NCI-H82 treated with DMSO at 0.1 percent for 48 hours (cell line): ENCODE measurements around the gene NEK8.
A peak's percentile ranks its signal among the peaks of the same experiment; 100 is the strongest.

Experiments
- DNase-seq: peaks from one replicate; lab custom pipeline; 2025; ENCODE audit not compliant: unreplicated experiment; lab: John Stamatoyannopoulos, UW

NEK8 gene

DNA sequence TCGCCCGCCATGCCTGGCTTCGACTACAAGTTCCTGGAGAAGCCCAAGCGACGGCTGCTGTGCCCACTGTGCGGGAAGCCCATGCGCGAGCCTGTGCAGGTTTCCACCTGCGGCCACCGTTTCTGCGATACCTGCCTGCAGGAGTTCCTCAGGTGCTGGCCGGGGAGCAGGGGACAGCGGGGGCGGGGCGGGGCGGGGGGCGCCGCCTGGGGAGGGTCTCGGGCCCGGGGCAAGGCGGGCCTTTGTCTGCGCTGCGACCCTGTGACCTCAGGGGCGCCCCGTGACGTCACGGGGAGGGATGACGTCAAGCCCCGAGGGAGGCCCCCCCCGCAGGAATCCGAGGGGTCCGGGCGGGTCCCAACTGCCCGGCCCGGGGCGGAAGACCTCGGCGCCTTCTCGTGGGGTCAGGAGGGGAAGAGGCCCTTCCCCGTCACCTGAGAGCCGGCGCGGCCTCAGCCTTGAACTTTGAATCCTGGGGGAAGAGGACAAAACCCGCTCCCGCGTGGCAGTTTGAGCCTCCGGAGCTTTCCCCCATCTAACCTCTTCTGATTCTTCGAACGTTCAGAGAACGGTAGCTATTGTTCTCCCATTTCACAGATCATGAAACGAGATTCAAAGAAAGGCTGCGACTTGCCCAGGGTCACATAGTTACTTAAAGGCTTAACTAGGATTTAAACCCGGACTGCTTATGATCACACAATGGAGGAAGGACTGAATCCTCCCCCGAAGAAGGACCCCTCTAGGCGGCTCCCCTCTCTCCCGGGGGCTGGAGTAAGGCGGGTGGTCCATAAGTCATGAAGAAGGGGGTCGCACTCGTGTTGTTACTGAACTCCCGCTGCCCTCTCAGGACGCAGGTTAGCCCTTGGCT lies 15.8 kb downstream of the NEK8 start:
- DNase-seq: peak; percentile 52

GRCh38 chr17:28744972-28745785 lies 16.6 kb downstream of the NEK8 start:
- DNase-seq: peak; percentile 24

GRCh38 chr17:28745786-28746411 lies 17.3 kb downstream of the NEK8 start:
- DNase-seq: no peak

GRCh38 chr17:28746611-28747050 lies 18.0 kb downstream of the NEK8 start:
- peak; percentile 90 for DNase-seq

DNA sequence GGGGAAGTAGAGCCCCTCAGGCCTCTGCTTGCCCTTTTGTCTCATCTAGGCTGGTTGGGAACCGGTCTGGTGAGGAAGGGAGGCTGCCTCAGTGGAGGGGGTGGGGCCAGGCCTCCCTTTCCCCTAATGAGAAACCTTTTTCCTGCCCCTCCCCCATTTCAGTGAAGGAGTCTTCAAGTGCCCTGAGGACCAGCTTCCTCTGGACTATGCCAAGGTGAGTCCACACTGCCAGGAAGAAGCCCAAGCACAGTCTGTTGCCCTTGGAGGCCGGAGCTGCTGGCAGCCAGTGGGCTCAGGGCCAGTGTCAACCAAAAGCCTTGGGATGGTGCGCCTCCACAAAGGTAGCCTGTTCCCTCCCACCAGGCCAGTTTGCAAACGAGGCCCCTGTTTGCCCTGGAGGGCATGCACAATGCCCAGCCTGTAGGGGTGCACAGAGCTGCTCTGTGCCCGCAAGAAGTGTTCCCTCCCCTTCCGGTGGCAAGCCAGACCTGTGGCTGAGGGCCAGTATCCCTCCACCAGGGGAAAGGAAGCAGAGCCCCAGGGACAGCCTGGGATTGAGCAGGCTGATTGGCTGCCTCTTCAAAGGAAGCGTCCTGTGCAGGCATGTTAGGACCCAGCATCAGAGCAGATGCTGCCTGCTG lies 18.6 kb downstream of the NEK8 start:
- no peak for DNase-seq

DNA sequence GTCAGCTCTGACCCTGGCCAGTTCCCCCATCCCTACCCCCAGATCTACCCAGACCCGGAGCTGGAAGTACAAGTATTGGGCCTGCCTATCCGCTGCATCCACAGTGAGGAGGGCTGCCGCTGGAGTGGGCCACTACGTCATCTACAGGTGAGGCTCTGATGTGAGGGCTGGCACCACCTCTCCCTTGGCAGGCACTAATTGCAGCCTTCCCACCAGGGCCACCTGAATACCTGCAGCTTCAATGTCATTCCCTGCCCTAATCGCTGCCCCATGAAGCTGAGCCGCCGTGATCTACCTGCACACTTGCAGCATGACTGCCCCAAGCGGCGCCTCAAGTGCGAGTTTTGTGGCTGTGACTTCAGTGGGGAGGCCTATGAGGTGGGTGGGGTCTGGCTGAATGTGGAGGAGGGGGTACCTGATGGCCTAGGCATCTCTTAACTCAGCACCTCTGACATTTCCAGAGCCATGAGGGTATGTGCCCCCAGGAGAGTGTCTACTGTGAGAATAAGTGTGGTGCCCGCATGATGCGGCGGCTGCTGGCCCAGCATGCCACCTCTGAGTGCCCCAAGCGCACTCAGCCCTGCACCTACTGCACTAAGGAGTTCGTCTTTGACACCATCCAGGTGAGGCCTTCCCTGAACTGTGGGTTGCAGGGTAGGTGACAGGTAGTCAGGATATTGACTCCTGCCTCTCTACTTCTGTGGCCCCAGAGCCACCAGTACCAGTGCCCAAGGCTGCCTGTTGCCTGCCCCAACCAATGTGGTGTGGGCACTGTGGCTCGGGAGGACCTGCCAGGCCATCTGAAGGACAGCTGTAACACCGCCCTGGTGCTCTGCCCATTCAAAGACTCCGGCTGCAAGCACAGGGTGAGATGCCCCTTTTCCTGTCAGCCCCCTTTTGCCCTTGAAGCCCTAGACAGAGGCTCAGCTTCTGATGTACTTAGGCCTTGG lies 19.5 kb downstream of the NEK8 start:
- no peak for DNase-seq

- DNase-seq: no peak
These were observed 20.4 kb downstream of the NEK8 start for GRCh38 chr17:28748852-28749515.

DNA sequence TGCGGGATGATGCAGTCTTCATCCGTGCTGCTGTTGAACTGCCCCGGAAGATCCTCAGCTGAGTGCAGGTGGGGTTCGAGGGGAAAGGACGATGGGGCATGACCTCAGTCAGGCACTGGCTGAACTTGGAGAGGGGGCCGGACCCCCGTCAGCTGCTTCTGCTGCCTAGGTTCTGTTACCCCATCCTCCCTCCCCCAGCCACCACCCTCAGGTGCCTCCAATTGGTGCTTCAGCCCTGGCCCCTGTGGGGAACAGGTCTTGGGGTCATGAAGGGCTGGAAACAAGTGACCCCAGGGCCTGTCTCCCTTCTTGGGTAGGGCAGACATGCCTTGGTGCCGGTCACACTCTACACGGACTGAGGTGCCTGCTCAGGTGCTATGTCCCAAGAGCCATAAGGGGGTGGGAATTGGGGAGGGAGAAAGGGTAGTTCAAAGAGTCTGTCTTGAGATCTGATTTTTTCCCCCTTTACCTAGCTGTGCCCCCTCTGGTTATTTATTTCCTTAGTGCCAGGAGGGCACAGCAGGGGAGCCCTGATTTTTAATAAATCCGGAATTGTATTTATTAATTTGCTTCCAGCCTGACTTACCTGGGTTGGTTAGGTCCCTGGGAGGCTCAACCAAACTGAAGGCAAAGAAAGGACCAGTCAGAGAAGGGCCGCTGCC lies 21.1 kb downstream of the NEK8 start:
- no peak for DNase-seq

- DNase-seq: peak; percentile 87
These were observed 21.8 kb downstream of the NEK8 start for GRCh38 chr17:28750178-28751047.

DNA sequence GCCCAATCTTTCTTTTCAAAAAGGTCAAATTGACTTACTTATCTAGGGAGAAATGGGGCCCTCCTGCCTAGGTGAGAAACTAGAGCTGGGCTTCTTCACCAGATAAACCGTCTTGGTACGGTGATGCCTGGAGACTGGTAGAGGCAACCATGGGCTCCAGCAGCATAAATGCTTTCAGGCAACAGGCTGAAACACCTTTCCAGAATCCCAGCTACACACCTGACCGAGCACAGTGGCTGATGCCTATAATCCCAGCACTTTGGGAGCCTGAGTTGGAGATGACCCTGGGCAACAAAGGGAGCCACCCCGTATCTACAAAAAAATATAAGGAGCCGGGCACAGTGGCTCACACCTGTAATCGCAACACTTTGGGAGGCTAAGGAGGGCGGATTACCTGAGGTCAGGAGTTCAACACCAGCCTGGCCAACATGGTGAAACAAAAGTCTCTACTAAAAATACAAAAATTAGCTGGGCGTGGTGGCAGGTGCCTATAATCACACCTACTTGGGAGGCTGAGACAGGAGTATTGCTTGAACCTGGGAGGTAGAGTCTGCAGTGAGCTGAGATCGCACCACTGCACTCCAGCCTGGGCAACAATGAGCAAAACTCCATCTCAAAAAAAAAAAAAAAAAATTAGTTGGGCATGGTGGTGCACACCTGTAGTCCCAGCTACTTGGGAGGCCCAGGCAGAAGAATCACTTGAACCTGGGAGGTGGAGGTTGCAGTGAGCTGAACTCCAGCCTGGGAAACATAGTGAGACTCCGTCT lies 23.2 kb downstream of the NEK8 start:
- DNase-seq: no peak

GRCh38 chr17:28755486-28755885 lies 26.9 kb downstream of the NEK8 start:
- DNase-seq: no peak

- no peak for DNase-seq
These were observed 27.6 kb downstream of the NEK8 start for GRCh38 chr17:28756049-28756804.

GRCh38 chr17:28758411-28759121 lies 30.0 kb downstream of the NEK8 start:
- no peak for DNase-seq

GRCh38 chr17:28759256-28759865 lies 30.8 kb downstream of the NEK8 start:
- no peak for DNase-seq
